Fibroblast of skin of left quadriceps (primary cell): ENCODE results near the gene JPH2.
A peak's percentile ranks its signal among the peaks of the same experiment; 100 is the strongest.

Experiments used
- DNase-seq, 2 experiments: peaks; one replicate each; pipeline ENCODE4 v3.0.0-alpha.2; 2013; ENCODE audit warnings: low read depth in 2 of 2

The JPH2 gene

DNA sequence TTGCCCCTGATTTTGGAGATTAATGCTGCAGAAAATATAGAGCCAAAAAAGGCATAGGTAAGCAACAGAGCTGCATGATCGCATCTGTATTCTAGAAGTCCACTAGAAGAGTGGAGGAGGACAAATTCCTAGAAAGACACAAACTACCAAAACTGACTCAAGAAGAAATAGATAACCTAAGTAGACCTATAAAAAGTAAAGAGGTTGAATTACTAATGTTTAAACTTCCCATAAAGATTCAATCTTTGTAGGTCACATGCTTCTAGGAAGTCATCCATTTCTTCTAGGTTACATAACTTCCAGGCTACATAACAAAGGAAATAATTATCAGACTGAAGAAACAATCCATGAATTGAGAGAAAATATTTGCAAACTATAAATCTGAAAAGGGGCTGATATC lies 84.4 kb downstream of the JPH2 start:
- no peak for DNase-seq

DNA sequence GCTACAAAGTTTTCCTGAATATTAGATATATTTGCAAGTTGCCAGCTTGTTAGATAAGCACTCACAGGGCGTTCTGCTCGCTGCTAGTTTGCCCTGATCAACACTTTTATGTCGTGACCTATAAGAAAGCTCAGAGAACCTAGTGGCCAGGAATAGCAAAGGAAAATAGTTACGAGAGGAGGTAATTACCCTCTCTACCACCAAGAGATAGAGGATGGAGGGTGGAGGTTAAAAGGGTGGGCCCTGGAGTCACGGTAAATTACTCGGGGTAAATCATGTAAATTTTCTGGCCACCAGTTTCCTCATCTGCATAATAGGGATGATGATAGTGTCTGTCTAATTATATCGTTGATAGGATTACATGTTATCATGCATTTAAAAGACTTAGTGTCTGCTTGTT lies 87.2 kb downstream of the JPH2 start:
- no peak for DNase-seq

DNA sequence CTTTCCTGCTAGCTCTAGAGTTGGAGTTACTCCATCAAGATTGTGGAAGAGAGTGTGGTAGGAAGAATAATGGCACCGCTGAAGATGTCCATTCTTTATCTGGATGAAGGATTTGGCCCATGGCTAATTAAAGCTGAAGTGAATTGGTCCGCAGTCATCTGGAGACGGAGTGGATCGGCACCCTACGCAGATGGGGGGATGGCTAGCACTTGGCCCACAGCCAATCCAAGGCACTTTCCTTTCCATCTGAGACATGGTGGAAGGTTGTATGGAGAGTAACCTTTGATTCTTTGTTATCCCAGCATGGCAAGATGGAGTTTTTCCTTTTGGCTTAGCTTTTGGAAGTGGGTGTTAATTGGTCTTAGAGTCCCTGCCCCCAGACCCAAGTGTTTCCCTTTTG lies 88.3 kb downstream of the JPH2 start:
- no peak for DNase-seq

DNA sequence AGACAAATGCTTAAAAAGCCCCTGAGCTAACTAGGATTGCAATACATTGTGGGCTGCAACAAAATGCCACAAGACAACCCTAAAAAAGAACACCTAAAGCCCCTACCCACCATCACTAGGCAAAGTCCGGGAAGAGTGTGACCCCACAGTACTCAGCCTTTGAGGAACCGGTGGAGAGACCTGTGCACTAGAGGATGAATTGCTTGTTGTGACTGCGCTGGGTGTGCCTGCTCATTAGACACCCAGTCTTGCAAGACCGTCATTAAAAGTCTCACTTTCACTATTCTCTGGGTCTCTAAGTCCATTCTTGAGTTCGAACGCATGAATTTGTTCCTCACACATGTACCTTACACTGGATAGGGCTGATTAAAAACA lies 88.7 kb downstream of the JPH2 start:
- no peak for DNase-seq

DNA sequence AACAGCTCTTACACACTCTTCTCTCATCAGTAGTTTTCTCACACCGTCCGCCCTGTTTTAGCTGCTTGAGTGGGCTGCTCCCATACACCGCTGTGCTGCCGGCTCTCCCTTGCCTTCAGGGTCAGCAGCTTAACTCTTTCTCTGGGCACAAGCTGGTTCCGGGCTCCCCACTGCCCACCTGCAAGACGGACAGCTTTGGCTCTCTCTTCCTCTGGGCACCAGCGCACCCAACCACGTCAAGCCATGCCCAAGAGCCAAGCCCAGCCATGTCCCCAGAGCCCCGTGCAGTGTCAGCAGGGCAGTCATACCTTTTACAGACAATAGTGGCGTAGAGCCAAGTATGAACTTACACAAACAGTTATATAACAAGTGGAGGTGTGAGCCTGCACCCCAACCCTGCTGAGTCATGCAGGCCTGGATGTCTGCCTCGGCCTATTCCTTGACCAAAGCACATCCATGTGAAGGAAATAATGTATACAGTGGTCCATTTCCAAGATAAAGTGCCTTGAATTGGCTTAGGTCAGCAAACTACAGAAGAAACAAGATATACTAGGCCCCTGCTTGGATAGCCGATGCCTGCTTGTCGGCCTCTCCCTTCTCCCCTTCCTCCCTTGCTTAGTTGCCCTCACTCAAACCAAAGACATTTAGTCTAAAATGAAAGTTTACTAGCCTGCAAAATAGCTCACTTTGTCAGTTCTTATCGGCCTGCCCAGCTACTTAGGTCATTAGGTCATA lies 89.3 kb downstream of the JPH2 start:
- DNase-seq = no peak

DNA sequence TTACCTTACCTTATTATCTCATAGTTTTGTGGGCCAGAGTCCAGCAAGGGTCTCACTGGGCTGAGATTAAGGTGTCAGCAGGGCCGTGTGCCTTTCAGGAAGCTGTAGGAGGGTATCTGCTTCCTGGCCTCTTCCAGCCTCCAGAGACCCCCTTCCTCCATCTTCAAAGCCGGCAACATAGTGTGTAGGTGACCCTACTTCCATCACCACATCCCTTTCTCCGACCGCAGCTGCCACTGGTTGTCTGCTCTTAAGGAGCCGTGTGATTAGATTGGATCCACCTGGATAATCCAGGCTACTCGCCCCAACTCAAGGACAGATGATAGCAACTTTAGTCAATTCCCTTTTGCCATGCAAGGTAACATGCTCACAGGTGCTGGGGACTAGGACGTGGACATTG lies 91.2 kb downstream of the JPH2 start:
- no peak for DNase-seq

DNA sequence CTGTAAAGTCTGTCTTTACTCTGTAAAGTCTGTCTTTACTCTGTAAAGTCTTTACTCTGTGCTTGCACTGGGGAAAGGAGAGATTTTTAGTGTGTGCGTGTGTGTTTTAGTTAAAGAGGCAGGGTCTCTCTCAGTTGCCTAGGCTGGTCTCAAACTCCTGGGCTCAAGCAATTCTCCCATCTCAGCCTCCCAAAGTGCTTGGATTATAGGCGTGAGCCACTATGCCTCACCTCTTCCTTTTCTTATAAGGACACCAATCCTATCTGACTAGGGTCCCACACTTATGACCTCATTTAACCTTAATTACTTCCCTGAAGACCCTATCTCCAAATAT lies 93.8 kb downstream of the JPH2 start:
- DNase-seq = no peak

DNA sequence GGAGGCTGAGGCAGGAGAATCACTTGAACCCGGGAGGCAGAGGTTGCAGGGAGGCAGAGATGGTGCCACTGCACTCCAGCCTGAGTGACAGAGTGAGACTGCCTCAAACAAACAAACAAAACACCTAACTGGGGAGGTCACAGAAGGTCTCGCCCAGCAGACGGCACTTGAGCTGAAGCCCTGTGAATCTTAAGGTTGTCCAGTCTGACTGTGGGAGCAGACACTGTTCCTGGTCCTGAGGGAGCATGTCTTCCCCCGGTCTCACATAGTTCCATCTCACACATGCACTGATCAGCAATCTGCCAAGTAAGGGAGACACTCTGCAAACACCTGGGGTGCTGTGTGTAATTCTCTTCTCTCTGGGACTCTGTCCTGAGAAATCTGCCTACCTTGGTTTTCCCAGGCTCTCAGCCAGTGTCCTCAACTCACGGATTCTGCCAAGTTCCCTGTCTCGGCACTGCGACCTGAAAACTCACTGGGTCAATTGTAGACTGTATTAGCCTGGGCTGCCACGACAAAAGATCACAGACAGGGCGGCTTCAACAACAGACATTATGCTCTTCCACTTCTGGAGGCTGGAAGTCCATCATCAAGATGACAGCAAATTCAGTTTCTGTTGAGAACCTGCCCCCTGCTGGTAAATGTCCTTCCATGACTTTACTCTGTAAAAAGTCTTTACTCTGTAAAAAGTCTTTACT lies 94.3 kb downstream of the JPH2 start:
- DNase-seq = peak in 1 of 2 experiments; percentile 25

DNA sequence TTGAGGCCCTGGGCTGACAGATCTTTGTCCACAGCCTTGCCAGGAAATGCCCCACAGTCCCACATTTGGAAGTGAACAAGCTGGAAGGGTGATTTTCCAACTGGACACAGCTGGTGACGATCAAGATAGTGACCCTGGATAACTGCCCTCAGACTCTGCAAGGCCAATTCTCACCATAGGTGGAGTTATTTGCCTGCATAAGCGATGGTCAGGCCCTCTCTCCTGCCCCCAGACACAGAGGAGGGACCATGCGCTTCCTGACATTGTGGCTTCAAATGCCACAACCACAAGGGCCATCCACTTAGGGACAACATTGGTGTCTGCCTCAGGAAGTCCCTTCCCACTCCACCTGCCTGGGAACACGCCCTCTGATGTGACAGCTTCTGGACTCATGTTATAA lies 96.0 kb downstream of the JPH2 start:
- no peak for DNase-seq

DNA sequence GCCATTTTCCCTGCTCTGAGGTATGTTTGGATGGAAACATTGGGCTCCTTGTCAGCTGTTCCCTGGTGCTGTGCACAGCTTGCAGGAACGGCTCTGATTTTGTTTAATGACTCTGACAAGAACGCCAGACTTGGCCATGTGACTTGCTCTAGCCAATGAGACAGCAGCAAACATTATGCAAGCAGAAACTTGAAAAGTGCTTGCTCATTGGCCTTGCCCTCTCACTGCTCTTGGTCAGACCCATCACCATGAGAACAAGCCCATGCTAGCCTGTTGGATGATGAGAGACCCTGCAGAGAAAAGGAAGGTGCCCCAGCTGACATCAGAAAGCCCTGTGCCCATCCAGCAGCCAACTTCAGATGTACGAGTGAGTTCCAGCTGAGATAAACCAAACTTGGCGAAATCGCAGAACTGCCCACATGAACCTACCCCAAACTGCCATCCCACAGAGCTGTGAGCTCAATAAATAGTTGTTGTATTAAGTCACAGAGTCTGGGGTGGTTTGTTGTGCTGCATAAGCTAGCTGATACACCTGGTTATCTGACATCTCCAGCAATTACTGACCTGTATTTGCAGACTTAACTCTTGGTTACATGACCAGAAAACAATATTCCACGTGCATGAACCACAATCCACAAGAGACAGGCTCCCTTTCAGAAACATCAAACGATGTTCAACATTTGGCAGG lies 96.9 kb downstream of the JPH2 start:
- DNase-seq = peak in 1 of 2 experiments; percentile 26

DNA sequence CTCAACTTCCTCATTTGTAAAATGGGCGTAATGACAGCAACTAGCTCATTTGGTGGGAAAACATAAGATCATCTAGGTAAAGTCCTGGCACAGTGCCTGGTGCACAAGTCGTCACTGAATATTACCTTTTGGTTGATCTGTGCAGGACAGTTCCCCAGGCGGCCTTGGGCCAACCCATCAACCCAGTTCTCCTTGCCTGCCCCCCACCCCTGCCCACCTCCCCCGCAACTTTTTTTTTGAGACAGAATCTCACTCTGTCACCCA lies 99.2 kb downstream of the JPH2 start:
- no peak for DNase-seq

DNA sequence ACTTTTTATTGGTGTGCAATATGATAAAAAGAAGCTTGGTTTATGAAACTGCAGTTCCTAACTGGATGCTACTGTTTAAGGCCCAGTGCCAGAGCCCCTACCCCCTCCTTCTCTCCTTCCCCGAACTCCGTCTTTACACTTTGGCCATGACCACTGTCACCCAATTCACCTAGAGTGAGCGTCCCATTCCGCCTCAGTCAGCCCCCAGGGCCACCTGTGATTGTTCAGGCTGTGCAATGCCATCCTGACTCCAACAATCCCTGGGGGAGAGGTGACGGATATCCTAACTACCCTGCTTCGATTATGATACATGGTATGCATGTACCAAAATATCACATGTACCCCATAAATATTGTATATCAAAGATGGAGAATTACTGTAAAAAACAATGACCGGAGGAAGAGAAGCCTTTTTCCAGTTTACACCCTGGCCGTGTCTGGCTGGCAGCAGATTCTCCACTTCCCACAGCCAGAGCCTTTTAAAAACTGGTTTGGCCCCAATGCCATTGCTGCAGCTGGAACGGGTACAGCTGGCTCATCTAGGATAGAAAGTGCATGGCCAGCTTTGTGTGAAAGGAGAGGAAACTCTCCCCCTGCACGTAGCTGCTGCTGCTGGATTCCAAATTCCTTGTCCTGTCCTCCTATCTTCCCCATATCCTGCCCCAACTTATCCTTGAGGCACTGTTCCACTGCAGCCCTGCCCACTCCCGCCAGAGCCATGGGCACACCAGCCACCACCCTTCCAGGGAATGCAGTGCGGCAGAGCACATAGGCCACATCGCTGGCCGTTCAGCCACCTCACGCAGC lies 99.7 kb downstream of the JPH2 start:
- no peak for DNase-seq

DNA sequence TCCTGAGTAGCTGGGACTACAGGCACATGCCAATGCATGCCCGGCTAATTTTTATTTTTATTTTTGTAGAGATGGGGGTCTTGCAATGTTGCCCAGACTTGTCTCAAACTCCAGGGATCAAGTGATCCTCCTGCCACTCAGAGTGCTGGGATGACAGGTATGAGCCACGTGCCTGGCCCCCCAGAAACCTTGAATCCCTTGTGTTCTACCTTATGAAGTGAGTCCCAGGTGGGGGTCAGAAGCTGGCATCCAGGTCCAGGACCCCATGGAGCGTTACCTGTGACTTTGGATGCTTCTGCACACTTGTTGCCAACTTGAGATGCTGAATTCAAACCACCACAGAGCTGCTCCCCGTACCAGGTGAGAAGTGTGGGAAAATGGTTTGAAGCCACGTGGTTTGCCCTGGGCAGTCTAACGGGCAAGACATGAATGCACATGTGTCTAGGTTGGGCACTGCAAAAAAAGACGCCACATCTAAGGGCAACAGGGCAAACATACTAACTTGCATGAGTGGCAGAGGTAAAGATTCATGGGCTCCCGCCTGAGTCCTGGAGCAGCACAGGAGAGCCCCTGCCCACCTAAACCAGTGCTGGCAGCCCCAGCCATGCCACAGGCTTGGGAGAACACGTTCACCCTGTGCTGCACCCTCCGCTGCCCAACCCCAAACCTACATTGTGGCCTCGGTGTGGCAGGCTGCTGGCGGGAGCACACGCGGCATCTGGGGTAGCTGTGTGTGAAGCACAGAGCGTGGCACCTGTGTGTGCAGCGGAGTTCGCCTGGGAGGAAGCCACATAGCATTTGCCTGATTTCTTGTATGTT lies 101.2 kb downstream of the JPH2 start:
- DNase-seq = no peak

DNA sequence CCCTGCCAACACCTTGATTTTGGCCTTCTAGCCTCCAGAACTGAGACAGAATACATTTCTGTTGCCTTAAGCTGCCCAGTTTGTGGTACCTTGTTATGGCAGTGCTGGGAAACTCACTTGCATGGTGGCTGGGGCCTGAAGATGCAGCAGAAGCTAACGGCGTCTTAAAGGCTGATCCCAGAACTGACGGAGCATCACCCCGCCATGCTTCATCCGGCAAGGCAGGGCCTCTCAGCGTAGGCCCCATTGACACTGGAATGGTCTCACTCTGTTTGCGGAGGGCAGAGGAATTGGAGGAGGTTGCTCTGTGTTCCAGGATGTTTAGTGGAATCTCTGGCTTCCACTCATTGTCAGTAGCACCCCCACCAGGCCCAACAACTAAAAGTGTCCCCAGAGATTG lies 102.1 kb downstream of the JPH2 start:
- no peak for DNase-seq

DNA sequence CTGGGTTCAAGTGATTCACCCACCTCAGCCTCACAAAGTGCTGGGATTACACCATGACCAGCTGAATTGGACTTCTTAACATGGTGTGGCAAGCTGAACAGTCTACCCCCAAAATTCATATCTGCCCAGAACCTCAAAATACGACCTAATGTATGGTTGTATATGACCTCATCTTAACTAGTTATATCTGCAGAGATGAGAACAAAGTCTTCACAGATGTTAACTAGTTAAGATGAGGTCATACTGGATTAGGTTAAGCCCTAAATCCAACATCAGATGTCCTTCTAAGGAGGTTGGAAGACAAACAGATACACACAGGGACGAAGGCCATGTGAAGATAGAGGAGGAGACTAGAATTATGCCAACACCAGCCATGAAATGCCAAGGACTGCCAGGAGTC lies 102.5 kb downstream of the JPH2 start:
- no peak for DNase-seq

DNA sequence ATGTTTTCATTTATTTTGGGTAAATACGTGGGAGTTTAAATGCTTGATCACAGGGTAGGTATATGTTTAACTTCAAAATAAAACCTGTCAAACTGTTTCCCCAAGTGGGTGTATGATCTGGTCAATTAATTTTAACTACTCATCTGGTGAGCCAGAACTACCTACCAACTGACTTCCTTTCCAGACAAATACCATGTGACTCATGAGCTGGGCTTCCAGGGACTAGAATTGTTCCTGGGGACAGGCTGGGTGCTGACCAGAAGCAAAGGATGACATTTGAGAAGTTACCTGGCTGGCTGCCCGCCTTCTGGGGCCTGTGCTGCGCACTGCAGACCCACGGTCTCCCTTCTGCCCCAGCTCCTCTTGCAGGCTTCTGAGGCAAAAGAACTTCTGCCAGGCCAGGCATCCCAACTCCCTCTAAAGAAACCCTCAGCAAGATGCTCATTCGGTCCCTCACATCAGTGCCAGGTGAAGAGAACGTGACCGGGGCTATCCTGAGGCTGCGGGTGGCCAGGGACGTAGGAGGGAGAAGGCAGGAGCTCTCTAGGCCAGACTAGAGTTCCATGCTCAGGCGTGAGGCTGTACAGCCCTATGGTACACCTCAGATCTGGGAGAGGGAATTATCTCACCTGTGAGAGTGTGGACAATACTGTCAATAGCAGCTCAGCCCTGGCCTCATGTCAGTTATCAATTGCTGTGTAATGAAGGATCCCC lies 103.6 kb downstream of the JPH2 start:
- DNase-seq = peak in 1 of 2 experiments; percentile 20

DNA sequence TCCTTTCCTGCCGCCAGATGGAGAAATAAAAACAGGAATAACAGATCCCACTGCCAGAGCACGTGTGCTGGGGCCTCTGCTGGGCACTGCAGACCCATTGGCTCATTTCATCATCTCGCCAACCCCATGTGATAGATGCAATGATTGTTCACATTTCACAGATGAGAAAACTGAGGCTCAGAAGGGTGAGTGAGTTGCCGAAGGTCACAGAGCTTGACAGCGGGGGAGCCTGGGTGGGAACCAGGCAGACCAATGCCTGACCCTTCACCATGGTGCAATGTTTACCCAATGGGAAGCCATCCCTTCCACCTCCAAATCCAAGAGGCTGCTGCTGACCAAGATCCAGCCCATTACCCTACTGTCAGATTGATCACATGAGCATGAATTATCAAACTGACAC lies 105.1 kb downstream of the JPH2 start:
- no peak for DNase-seq

DNA sequence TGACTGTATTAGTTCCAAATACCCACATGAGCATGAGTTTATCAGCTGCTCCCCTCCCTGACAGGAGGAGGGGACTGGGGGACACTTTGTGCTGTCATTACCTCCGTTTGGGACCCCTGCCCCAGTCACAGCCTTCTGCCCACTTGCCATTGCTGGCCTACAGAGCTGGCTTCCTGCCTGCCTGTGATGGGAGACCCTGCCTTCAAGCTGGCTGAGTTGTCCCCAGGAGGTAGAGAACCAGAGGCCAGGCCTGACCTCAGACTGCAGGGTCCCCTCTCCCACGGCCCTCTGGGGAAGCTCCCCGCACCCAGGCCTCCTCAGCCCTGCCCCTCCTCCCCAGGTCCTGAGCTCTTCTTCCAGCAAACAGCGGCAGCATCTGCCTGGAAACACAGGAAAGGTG lies 105.5 kb downstream of the JPH2 start:
- DNase-seq = no peak

DNA sequence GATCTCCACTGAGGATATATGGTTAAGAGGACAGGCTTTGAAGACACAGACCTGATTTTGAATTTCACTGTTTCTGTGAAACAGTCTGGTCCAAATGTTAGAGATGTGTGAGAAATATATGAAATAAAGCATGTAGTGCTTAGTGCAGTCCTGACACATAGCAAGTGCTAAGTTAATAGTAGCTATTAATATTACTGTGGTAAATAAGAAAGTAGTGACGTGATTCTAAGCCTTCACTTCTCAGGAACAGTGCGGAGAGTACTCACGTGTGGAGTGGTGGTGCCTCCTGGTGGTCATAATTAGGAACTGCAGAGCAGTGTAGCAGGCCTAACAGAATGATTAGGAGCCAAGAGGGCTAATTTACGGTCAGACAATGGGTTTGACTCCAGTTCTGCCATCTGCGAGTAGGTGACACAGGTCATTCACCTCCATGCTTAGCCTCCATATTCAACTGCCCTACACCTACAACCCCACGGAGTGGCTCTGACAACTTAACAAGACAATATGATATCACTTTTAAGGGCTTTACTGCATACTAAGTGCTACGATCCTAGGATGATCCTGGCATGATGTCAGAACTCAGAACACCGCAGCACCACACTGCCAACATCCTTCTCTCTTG lies 106.2 kb downstream of the JPH2 start:
- DNase-seq = peak; percentile 50 to 57

DNA sequence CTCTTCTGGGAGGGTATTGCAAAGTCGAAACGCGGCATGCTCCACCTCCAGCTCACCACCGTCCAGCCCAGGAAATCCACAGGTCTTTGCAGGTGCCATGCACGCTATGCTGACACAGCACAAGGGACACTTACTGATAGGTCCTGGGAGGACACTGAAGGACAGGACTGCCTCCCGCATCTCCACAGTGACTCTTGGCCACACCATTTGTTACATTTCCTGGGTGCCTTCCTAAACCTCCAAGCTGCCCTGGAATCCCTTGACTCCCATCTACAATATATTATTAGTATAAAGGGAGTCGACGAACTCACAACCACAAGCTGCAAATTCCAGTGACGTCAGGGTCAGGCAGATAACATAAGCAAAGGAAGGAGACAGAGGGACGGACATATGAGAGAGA lies 106.9 kb downstream of the JPH2 start:
- DNase-seq = no peak

DNA sequence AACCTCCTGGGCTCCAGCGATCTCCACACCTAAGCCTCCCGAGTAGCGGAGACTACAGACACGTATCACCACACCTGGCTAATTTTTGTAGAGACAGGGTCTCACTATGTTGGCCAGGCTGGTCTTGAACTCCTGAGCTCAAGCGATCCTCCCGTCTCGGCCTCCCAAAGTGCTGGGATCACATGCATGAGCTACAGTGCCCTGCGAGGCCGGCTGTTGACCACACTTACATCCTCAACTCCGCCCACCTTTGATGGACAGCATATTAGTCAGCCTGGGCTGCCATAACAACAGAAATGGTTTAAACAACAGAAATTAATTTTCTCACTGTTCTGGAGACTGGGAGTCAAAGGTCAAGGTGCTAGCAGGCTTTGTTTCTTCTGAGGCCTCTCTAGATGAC lies 107.7 kb downstream of the JPH2 start:
- DNase-seq = no peak
